ENCODE measurements around the gene ITPR2. TPM values are rescaled to one million over a fixed set of nuclear protein-coding genes. Genes with fewer than 3 reads are reported as not detected.

Gene ITPR2
- total and polyA plus RNA-seq, 2 of the 8 experiments (the other 6 are each of a cell fraction or from before 2014, with no cell fraction given) = 4.1 to 48.3 TPM

- no peak overlapping the region for H3K9ac ChIP-seq (replicated peaks in 1 of 4; ENCODE audit: extremely low read depth in 1 of 4, low read depth in 3 of 4, low read length in 3 of 4)
- no peak overlapping the region for H3K4me3 ChIP-seq (ENCODE audit: extremely low read depth in 1 of 4, insufficient read depth in 2 of 4, low read depth in 3 of 4, low read length in 4 of 4)
- H3K4ac ChIP-seq (replicated peaks; ENCODE audit: insufficient read length, low read depth, low read length) = no peak overlapping the region
- peaks cover 3% of the 10 kb centered on the region; the same call in 1 of the 2 replicates for H3K23me2 ChIP-seq (ENCODE audit: low read depth, low read length)
- ChIA-PET CTCF (ENCODE audit: partially characterized antibody) (interaction anchor here (3.2 kb wide), 1 partner anchor 15 kb away, joined by 19 read pairs; no protein-coding TSS in a partner anchor), POLR2A (ENCODE audit: partially characterized antibody) (no interaction called here)
- no peak overlapping the region for H3K18ac ChIP-seq (ENCODE audit: extremely low read depth, low read length)
- no peak overlapping the region for H3K23ac ChIP-seq (ENCODE audit: insufficient read length)
- no peak overlapping the region for H4K5ac ChIP-seq (ENCODE audit: insufficient read length, low read depth, low read length)
- no peak overlapping the region for H2BK20ac ChIP-seq (ENCODE audit: low read length)
- H2BK15ac ChIP-seq (ENCODE audit: low read length) = no peak overlapping the region
- no peak overlapping the region for H3K56ac ChIP-seq (replicated peaks; ENCODE audit: insufficient read length, low read depth, low read length)
- no peak overlapping the region for H2BK5ac ChIP-seq (ENCODE audit: low read depth, low read length)
- H4K20me1 ChIP-seq (replicated peaks in 1 of 2; ENCODE audit: control insufficient read depth in 1 of 2, insufficient read depth in 2 of 2, low read length in 2 of 2) = no peaks in the 10 kb centered on the region
- H3K27ac ChIP-seq (ENCODE audit: low read depth, low read length) = no peak overlapping the region
- WGBS, 2 experiments (ENCODE audit: extremely low coverage in 1 of 2, insufficient coverage in 1 of 2, insufficient read length in 1 of 2, insufficient replicate concordance in 2 of 2, low coverage in 1 of 2, low lambda C conversion rate in 2 of 2, missing lambda C conversion rate in 1 of 2) = 92% methylated on average over 7 of the region's 7 CpGs; no CpG with 5 or more reads in 1 of the 2 experiments
- H2BK120ac ChIP-seq (replicated peaks; ENCODE audit: low read depth, low read length) = no peak overlapping the region
- H3K79me1 ChIP-seq (ENCODE audit: low read depth, low read length) = no peaks in the 10 kb centered on the region
- no peak overlapping the region for H2AK5ac ChIP-seq (ENCODE audit: low read depth, low read length)
- H4K91ac ChIP-seq (replicated peaks; ENCODE audit: insufficient read length, low read length) = no peak overlapping the region
- peaks cover 0 to 10% (median 5%) of the 10 kb centered on the region in 4 experiments; a peak in 3 of 8 replicates for H3K36me3 ChIP-seq (ENCODE audit: control insufficient read depth in 2 of 4, insufficient read depth in 4 of 4, low read length in 3 of 4)
- no peak overlapping the region for H3K4me2 ChIP-seq (ENCODE audit: insufficient read depth in 1 of 2, low read depth in 2 of 2, low read length in 2 of 2)
- no peaks in the 10 kb centered on the region for H3K79me2 ChIP-seq (ENCODE audit: control insufficient read depth in 1 of 2, insufficient read depth in 2 of 2, low read length in 2 of 2)
- 0 out of 4 replicates have a peak, but pooled peaks cover 0 to 2% of the 10 kb centered on the region in 2 experiments for H3K9me3 ChIP-seq (ENCODE audit: insufficient read depth in 2 of 2, low read depth in 1 of 2, low read length in 1 of 2)
- no peak overlapping the region for H3K14ac ChIP-seq (ENCODE audit: insufficient read length)
- DNase-seq (ENCODE audit: low read depth in 1 of 2, low spot score in 2 of 2) (no peak), FAIRE-seq (no peak)
- H3K27me3 ChIP-seq (replicated peaks in 1 of 4; ENCODE audit: control insufficient read depth in 3 of 4, extremely low read depth in 1 of 4, insufficient read depth in 3 of 4, low read length in 3 of 4) = no peaks in the 10 kb centered on the region
- H2BK12ac ChIP-seq (ENCODE audit: low read depth, low read length) = no peak overlapping the region
- no peak overlapping the region for H4K8ac ChIP-seq (ENCODE audit: extremely low read depth, insufficient read depth, low read length)
- no peak overlapping the region for H2AFZ ChIP-seq (ENCODE audit: low read length)
- no peaks in the 10 kb centered on the region for H3K4me1 ChIP-seq (replicated peaks in 1 of 4; ENCODE audit: control insufficient read depth in 3 of 4, insufficient read depth in 4 of 4, low read length in 3 of 4)
- TF ChIP-seq SP2 (IDR thresholded peaks at IDR 0.05; ENCODE audit: low read length) = no peak
- no peak for TF ChIP-seq NRF1 (IDR thresholded peaks at IDR 0.05; ENCODE audit: low read depth, low read length)
- no peak for TF ChIP-seq MAFK (IDR thresholded peaks at IDR 0.05; ENCODE audit: low read depth, low read length)
- no peak for TF ChIP-seq SRF (IDR thresholded peaks at IDR 0.05; ENCODE audit: low read depth, low read length)
- TF ChIP-seq CHD1 (IDR thresholded peaks at IDR 0.05; ENCODE audit: low read depth, low read length) = no peak
- no peak for TF ChIP-seq EP300 (IDR thresholded peaks at IDR 0.05; ENCODE audit: borderline replicate concordance in 1 of 2, low read depth in 2 of 2, low read length in 2 of 2)
- no peak for TF ChIP-seq ZNF274 (IDR thresholded peaks at IDR 0.05; ENCODE audit: borderline replicate concordance, extremely low read depth, low read length)
- no peak for TF ChIP-seq SIN3A (conservative IDR thresholded peaks at IDR 0.05 in 1 of 2, IDR thresholded peaks at IDR 0.05 in 1 of 2; ENCODE audit: low read depth in 1 of 2, low read length in 2 of 2)
- no peak for TF ChIP-seq POLR2A (IDR thresholded peaks at IDR 0.05; ENCODE audit: control extremely low read depth in 1 of 2, low read depth in 2 of 2, low read length in 2 of 2)
- TF ChIP-seq ATF2 (IDR thresholded peaks at IDR 0.05; ENCODE audit: low read length) = no peak
Observed at GRCh38 chr12:26599096-26599695, 233.8 kb downstream of the ITPR2 start.
